NCI-H2081 (cell line): ENCODE measurements around the gene GNAI2.
A peak's percentile ranks its signal among the peaks of the same experiment; 100 is the strongest.
"Not testable (repeated sequence)": the region's sequence is repeated elsewhere in the genome, so short reads cannot be mapped to it uniquely, and the experiment has no call there.

Experiments
- DNase-seq, 2 experiments: peaks; one replicate each; lab custom pipeline; 2025; lab: John Stamatoyannopoulos, UW

Gene GNAI2

DNA sequence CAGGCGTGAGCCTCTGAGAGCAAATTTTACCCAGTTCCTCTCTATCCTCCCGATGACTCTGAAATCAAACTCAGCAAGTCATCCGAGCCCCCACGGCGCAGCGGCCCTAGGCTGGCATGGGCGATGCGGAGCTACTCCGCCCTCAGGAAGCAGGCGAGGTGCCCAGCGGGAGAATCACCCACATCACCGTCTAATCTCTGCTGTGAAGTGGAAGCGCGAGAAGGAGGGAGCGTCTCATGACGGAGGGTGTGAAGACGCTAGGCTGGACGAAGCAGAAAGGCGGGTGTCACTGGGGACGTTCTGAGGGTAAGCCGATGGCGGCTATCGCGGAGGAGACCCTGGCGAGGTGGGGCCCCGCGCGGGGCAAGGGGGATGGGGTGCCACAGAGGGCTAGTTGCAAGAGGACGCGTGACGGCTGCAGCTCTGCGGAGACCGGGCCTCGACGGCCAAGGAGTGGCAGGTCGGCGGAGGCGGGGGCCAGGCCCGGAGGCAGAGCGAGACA, 9.1 kb upstream of the GNAI2 start:
- peak; percentile 40 to 59 for DNase-seq

- peak; percentile 80 to 90 for DNase-seq
Measured at GRCh38 chr3:50227390-50228183, 8.4 kb upstream of the GNAI2 start.

DNA sequence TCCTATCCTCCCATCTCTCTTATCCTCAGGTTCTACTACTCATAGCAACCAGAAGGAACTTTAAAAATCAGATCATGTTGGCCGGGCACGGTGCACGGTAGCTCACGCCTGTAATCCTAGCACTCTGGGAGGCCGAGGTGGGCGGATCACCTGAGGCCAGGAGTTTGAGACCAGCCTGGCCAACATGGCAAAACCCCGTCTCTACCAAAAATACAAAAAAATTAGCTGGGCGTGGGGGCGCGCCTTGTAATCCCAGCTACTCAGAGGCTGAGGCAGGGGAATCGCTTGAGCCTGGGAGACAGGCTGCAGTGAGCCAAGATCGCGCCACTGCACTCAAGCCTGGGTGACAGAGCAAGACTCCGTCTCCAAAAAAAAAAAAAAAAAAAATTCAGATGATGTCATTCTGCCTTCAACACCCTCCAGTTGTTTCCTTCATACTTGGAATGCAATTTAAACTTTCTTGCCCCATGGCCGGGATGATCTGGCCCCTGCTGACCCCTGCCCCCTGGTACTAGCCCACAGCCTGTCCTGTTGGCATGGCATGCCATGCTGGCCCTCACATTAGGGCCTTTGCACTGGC, 7.7 kb upstream of the GNAI2 start:
- DNase-seq = not testable (repeated sequence)

DNA sequence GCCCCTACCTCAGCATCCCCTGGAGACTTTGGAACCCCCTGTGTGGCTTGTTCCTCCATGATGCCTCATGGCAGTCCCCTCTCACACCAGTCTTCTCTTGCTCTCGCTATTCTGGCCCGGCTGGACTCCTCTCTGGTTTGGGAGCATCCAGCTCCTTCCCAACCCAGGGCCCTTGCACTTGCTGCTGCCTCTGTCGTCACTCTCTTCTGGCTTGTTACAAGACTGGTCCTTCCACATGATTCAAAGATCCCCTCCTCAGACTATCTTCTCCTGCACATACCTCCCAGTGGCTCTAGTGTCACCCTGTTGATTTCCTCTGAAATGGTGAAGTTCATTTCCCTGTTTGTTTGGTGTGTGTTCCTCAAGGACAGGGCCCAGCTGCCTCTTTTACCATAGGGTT, 6.5 kb upstream of the GNAI2 start:
- DNase-seq = no peak

GRCh38 chr3:50230104-50230793, 5.8 kb upstream of the GNAI2 start:
- no peak for DNase-seq

GRCh38 chr3:50230794-50231125, 5.2 kb upstream of the GNAI2 start:
- no peak for DNase-seq

- no peak for DNase-seq
Measured at GRCh38 chr3:50231581-50231980, 4.4 kb upstream of the GNAI2 start.

- no peak for DNase-seq
Measured at GRCh38 chr3:50232303-50232702, 3.7 kb upstream of the GNAI2 start.

DNA sequence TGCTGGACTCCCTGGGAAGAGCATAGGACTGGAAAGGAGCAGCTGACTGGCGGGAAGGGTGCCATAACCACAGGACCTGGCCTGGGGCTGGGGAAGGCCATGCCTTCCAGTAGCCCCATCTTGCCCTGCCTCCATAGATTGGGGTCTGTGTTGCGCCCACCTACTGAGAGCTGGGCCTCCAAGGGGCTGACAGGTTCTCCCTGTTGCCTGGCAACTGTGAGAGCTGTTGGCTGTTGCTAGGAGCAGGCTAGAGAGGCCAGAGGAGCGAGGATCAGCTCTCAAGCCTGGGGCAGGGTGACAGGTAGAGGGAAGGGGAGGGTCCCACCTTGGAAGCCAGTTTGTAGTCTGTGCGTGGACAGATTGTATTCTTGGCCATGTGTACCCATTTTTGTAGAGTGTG, 2.8 kb upstream of the GNAI2 start:
- no peak for DNase-seq

DNA sequence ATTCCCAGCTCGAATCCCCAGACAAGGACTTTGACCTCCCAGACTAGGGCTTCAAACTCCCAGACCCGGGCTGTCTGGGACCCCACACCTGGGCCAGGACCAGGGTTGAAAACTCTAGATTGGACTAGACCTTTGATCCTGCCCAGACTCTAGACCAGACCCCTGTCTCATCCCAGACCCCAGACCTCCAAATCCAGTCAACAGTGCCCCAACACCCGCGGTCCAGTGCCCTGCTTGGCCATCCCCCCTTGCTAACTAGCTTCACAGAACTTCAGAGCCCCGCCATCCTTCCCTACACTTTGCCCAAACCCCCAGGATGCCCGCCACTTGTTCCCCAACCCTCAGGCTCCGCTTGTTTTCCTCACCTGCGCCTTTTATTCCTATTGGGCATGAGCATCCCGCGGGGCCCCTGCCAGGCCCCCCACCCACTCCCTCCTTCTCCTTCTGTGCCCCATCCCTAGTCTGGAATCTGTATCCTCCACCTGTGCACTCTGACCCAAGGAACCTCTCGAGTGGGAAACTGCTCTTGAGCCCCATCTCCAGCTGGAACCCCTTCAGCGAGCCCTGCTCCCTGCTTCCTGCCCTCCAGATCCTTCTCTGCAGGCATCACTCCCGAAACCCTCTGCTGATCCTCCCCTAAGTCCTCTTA, 604 bp downstream of the GNAI2 start:
- DNase-seq = no peak

DNA sequence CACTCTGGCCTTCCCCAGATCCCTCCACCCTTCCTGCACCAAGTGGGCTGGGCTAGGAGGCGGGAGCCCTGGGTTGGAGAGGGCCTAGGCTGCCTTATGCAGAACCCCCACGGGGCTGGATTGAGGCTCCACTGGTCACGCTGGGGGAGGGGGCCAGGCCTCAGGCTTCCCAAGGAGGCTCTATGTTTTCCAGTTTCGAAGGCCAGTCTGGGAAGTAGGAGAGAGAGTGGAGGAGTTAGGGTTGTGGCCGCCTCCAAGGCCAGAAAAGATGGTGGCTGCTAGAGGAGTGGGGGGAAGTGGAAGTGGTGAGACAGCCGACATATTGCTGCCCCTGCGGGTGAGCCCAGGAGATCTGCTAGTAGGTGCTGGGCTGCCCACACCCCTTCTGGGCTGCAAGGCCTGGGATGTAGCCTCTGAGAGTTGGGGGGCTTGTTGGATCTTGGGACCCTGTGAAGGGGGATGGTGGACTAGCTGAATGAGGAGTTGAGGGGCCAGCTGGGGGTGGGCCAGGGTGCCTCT, 1.2 kb downstream of the GNAI2 start:
- no peak for DNase-seq

- DNase-seq = peak; percentile 44 to 84
Measured at GRCh38 chr3:50237754-50238548, 1.9 kb downstream of the GNAI2 start.

GRCh38 chr3:50238549-50239026, 2.6 kb downstream of the GNAI2 start:
- DNase-seq = peak in 1 of 2 experiments; percentile 8

DNA sequence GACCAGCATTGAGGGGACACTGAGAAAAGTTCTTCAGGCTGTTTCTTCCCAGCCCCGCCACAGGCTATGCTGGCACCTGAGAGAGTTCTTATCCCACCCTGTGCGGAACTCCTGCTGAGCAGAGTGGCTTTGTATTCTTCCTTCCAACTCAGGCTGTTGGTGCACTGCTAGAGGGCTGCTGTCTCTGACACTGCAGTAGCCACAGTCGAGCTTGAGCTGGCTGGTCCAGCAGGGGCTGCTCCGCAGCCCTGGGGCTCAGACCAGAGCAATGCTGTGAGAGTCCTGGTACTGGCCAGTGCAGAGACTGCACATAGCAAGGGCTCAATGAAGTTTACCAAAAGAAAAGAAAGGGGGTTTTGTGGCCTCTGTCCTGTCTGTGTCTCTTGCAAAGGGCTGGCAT, 3.6 kb downstream of the GNAI2 start:
- no peak for DNase-seq

DNA sequence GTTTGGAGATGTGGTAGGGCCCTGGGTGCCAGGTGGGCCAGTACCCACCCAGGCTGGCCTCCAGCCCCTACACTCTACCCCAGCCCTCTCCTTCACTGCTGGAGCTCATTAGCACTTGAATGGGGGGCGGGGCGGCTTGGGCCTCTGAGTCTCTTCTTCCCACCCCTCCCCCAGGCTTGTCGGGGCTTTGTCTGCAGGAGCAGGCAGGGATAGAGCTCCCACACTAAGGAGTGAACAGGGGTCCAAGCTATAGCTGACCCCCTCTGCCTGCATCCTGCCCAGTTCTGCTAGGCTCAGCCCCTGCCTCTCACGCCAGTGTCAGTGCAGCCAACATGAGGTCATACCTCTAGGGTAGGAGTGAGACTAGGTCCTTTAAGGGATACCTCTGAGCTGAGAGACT, 5.2 kb downstream of the GNAI2 start:
- no peak for DNase-seq

DNA sequence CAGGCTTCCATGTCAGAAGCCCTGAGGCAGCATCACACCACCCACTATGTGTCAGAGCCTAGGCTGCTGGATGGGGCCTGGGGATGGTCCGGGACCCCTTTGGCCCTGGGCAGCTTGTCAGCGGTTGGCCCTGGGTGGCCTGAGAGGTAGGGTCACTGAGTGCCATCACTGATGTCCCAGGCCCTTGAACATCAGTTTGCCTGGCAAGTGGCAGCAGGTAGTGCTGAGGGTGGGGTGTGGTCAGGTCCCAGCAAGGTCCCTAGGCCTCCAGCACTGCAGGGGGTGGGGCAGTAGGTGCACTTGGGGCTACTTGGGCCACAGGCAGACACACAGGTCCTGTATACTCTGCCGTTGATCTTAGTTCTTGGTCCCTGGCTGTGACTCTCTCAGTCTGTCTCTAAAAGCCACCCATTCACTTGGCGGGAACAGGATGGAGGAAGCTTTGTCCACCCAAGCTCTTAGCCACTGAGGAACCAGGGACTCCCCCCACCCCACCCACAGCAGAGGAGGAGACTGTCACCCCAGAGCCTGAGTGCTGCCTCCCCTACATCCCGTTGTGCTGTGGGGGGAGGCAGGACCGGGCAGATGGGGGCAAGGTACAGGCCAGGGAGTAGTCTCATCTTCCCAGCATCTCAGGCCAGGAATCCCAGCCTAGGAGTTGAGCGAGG, 5.8 kb downstream of the GNAI2 start:
- no peak for DNase-seq

DNA sequence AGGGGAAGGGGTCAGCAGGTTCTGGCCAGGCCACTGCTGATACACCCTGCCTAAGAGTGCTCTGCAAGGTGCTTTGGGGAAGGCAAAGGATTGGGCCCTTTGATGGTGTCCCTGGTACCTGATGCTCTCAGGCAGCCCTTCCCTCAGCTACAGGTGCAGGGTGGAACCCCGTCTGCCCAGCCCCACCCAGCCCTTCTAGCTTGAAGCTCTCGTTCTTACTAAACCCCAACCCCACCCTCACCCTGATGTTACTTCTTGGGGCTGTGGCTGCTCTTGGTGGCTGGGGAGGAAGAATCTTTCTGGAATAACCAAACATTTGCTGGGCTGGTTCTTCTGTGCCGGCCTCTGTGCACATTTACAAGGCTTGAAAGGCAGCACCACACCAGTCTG, 6.4 kb downstream of the GNAI2 start:
- no peak for DNase-seq

DNA sequence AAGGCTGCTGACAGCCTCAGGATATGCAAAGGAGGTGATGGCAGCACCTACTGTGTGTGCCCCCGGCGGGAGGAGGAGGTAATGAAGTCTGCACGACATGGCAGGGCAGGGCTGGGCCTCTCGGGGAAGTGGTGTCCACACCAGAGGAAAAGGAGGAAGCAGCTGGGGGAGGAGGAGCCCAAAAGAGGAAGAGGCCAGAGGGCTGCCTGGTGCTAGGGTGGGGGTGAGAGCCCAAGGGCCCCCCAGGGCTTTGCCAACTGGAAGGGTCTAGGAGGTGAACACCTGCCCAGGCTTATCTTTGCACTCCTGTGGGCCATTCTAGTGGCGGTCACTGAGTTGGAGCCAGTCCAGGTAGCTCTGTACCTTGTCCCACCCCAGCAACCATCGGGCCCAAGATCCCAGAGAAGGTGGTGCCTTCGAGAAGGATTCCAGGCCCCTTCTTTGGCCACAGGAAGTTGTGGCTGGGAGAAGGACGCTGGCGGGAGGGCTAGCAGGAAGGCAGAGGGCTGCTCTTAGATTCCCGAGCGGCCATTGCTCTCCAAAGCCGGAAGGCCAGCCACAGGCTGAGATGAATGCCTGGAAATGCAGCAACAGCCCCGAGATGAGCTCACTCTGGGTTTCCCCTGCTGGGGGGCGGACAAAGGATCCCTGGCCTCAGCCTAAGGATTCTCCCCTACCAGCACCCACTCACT, 7.0 kb downstream of the GNAI2 start:
- DNase-seq = no peak

- no peak for DNase-seq
Measured at GRCh38 chr3:50243543-50243895, 7.5 kb downstream of the GNAI2 start.

DNA sequence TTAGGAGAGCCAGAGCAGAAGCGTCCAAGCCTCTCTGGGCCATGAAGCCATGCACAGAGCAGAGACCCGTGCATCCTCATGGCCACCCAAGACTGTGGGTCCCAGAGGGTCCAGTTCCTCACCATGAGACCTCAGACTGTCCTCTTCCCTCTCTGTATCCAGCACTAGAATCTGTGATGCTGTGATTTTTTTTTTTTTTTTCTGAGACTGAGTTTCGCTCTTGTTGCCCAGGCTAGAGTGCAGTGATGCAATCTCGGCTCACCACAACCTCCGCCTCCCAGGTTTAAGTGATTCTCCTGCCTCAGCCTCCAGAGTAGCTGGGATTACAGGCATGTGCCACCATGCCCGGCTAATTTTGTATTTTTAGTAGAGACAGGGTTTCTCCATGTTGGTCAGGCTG, 8.8 kb downstream of the GNAI2 start:
- DNase-seq = not testable (repeated sequence)
